A549 treated with DMSO at 1 μM for 4 hours (cell line): ENCODE measurements around the gene BTBD8. TPM values are rescaled to one million over a fixed set of nuclear protein-coding genes. Genes with fewer than 3 reads are reported as not detected.

Experiments used
- total RNA-seq: library from RNA; stranded (reverse); fragments of 200-300 nt; extraction: Qiagen RNA extraction; gene quantifications from 5 replicates; pipeline ENCODE4 v1.2.3, GENCODE V29; 2022; ENCODE audit warnings: low read depth

Gene BTBD8
- 0.55 to 1.5 TPM (median 0.71 TPM) in 5 replicates for total RNA-seq

GRCh38 chr1:92080128-92080985, at the start of gene BTBD8:
BTBD8 (plus strand) TSS chr1:92080345; CDS start chr1:92080572, 227 bp downstream.

DNA sequence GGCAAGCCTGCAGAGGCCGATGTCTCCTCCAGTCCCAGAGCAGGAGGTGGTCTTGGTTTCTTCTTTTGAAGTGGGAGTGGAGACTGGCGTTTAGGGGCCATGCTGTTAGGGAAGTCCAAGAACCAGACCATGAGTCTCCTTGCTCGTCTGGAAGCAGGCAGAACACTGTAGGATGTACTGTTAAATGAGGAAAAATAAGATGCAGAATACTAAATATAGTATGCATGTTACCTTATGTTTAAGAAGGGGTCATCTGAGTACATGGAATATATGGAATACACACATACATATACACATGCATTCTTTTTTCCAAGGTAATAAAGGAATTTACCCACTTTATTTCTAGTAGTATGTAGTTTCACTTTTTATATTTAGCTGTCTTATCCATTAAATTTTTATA, 4.8 kb upstream of the BTBD8 start, which contains the start of gene SETSIP:
TSS of gene SETSIP (minus strand) at position 101 of the 400 bp plus-strand sequence. CDS start at position 101, 0 bp downstream.

GRCh38 chr1:92217721-92218120, 137.6 kb downstream of the BTBD8 start, which contains the start of gene C1orf146:
C1orf146 (plus strand) TSS chr1:92217915; CDS start chr1:92231421, 13,506 bp downstream.

Other genes with a start within 250 kb of the BTBD8 start
- gene TGFBR3, start 194.2 kb upstream of the BTBD8 start, total RNA-seq = 3.2 to 4.2 TPM (median 3.8 TPM) in 5 replicates
- gene BRDT, start 130.9 kb upstream of the BTBD8 start, total RNA-seq = not detected in 5 replicates
- 0.57 to 0.69 TPM (median 0.63 TPM) in 5 replicates for gene EPHX4, start 50.4 kb upstream of the BTBD8 start, total RNA-seq
- not detected in 5 replicates for gene SETSIP, start 4.9 kb upstream of the BTBD8 start, total RNA-seq
- gene C1orf146, start 137.6 kb downstream of the BTBD8 start, total RNA-seq = not detected in 5 replicates
- gene GLMN, start 218.6 kb downstream of the BTBD8 start, total RNA-seq = 5.5 to 8.0 TPM (median 7.7 TPM) in 5 replicates
- 8.8 to 13.0 TPM (median 12.7 TPM) in 5 replicates for gene RPAP2, start 218.7 kb downstream of the BTBD8 start, total RNA-seq